OCI-LY7 (cell line): ENCODE data around the gene PALMD. TPM values are rescaled to one million over a fixed set of nuclear protein-coding genes. Genes with fewer than 3 reads are reported as not detected.

Experiments
- BruUV-seq: library from RNA; stranded (reverse); fragments of 400-500 nt; replicated peaks from 2 replicates; lab custom pipeline; 2021; lab: Mats Ljungman, UMichigan
- CTCF ChIA-PET: fragments of 300-600 bp; sonication (Branson Sonifier 250); formaldehyde crosslinking; loops from one replicate; lab custom pipeline; 2022; ENCODE audit warnings: antibody characterized with exemption; ENCODE audit not compliant: unreplicated experiment; lab: Charles Lee
- POLR2A ChIA-PET: fragments of 300-600 bp; sonication (Branson Sonifier 250); formaldehyde crosslinking; loops from one replicate; lab custom pipeline; 2022; ENCODE audit warnings: antibody characterized with exemption; lab: Charles Lee
- DNase-seq: peaks from one replicate; pipeline ENCODE4 v3.0.0-alpha.2; 2015; ENCODE audit warnings: low spot score
- H2AFZ ChIP-seq: fragments of 200-600 bp; sonication (generic), shearing (Covaris generic); 2 replicates; pipeline ENCODE4 v1.6.1; 2014; ENCODE audit warnings: mild to moderate bottlenecking, antibody characterized with exemption, low read length, moderate library complexity
- H3K27ac ChIP-seq: fragments of 200-600 bp; sonication (generic); 2 replicates; pipeline ENCODE4 v1.5.1; 2014; ENCODE audit warnings: mixed run types, low read depth, mild to moderate bottlenecking, moderate library complexity, low read length, inconsistent platforms; ENCODE audit not compliant: poor library complexity, severe bottlenecking
- H3K36me3 ChIP-seq: fragments of 200-600 bp; sonication (generic); 2 replicates; pipeline ENCODE4 v1.6.1; 2014; ENCODE audit warnings: mild to moderate bottlenecking, antibody characterized with exemption, low read length, moderate library complexity, mixed read lengths; ENCODE audit not compliant: insufficient read depth
- H3K4me1 ChIP-seq: fragments of 200-600 bp; sonication (generic); 2 replicates; pipeline ENCODE4 v1.5.1; 2014; ENCODE audit warnings: mild to moderate bottlenecking, low read length; ENCODE audit not compliant: insufficient read depth, poor library complexity, severe bottlenecking
- H3K4me2 ChIP-seq: fragments of 200-600 bp; sonication (generic); 2 replicates; pipeline ENCODE4 v1.6.1; 2014; ENCODE audit warnings: mild to moderate bottlenecking, low read length
- H3K4me3 ChIP-seq: fragments of 200-600 bp; sonication (generic); 2 replicates; pipeline ENCODE4 v1.5.1; 2014; ENCODE audit warnings: mild to moderate bottlenecking, low read depth, low read length; ENCODE audit not compliant: poor library complexity, severe bottlenecking
- H3K79me2 ChIP-seq: fragments of 200-600 bp; sonication (generic); 2 replicates; pipeline ENCODE4 v1.6.1; 2016; ENCODE audit warnings: low read depth, mild to moderate bottlenecking, low read length, moderate library complexity, mixed read lengths; ENCODE audit not compliant: insufficient read depth
- H3K9me2 ChIP-seq: fragments of 200-600 bp; sonication (generic); 2 replicates; pipeline ENCODE4 v1.6.1; 2016; ENCODE audit warnings: mild to moderate bottlenecking, low read length, mixed read lengths; ENCODE audit not compliant: insufficient read depth
- H3K9me3 ChIP-seq: fragments of 200-600 bp; sonication (generic); 2 replicates; pipeline ENCODE4 v1.6.1; 2014; ENCODE audit warnings: mild to moderate bottlenecking, mixed run types, low read length, mixed read lengths
- H4K20me1 ChIP-seq: fragments of 200-600 bp; sonication (generic); 2 replicates; pipeline ENCODE4 v1.6.1; 2014; ENCODE audit warnings: mild to moderate bottlenecking, antibody characterized with exemption, low read length, moderate library complexity, mixed read lengths; ENCODE audit not compliant: insufficient read depth
- CTCF ChIP-seq: fragments of 200-600 bp; sonication (generic); conservative IDR thresholded peaks from 2 replicates; pipeline ENCODE4 v1.5.1; 2014; ENCODE audit warnings: mild to moderate bottlenecking, antibody characterized with exemption, low read length, moderate library complexity, mixed read lengths
- EZH2phosphoT487 ChIP-seq: fragments of 200-600 bp; sonication (generic); IDR thresholded peaks from 2 replicates; pipeline ENCODE4 v1.6.1; 2018; ENCODE audit warnings: low read depth, borderline replicate concordance, mild to moderate bottlenecking, mixed run types, antibody characterized with exemption, low read length, moderate library complexity, mixed read lengths
- intact Hi-C: fragments of 100-400 bp; cut with micrococcal nuclease; formaldehyde crosslinking; loops from one replicate; pipeline ENCODE4 v1.10.0; 2022; ENCODE audit not compliant: unreplicated experiment
- total RNA-seq, 2 experiments: library from RNA; depleted of rRNA in 1 of 2; stranded (reverse); fragments of >200 nt in 1 of 2; shearing (Covaris generic) in 1 of 2; gene quantifications; 2 replicates each; pipeline ENCODE4 v1.2.3, GENCODE V29; 2014 to 2022

Gene PALMD
- total RNA-seq, 2 experiments from 2014 or later, result not detected

GRCh38 chr1:99726407-99726806, 80.5 kb downstream of the PALMD start:
- H3K4me1 ChIP-seq, result no peaks in the 10 kb centered on the region

GRCh38 chr1:99726818-99727217, 80.9 kb downstream of the PALMD start:
- Histone ChIP-seq H2AFZ (no peak overlapping the region), H3K9me3 (no peaks in the 10 kb centered on the region), H3K4me3 (no peak overlapping the region), H3K4me1 (no peaks in the 10 kb centered on the region), H3K4me2 (no peak overlapping the region), H3K9me2 (no peaks in the 10 kb centered on the region), H3K27ac (no peak overlapping the region), H3K36me3 (no peaks in the 10 kb centered on the region), H3K79me2 (no peaks in the 10 kb centered on the region), H4K20me1 (no peaks in the 10 kb centered on the region)
- ChIA-PET POLR2A (no interaction called here), CTCF (no interaction called here)
- no TSS peak for BruUV-seq
- no peak for DNase-seq
- intact Hi-C loops, result no loop called here
- TF ChIP-seq CTCF, result no peak
- TF ChIP-seq EZH2phosphoT487, result no peak

More at GRCh38 chr1:99726407-99726806, 80.5 kb downstream of the PALMD start:
- no TSS peak for BruUV-seq
- H3K4me3 ChIP-seq, result no peak overlapping the region
- H3K79me2 ChIP-seq, result no peaks in the 10 kb centered on the region
- intact Hi-C loops, result no loop called here
- no peak overlapping the region for H3K4me2 ChIP-seq
- H3K9me3 ChIP-seq, result no peaks in the 10 kb centered on the region
- no peaks in the 10 kb centered on the region for H3K9me2 ChIP-seq
- DNase-seq, result no peak
- no peak overlapping the region for H3K27ac ChIP-seq
- CTCF ChIA-PET, result no interaction called here
- H4K20me1 ChIP-seq, result no peaks in the 10 kb centered on the region
- H2AFZ ChIP-seq, result no peak overlapping the region
- TF ChIP-seq CTCF, result no peak
- TF ChIP-seq EZH2phosphoT487, result no peak
- no peaks in the 10 kb centered on the region for H3K36me3 ChIP-seq
- POLR2A ChIA-PET, result no interaction called here

GRCh38 chr1:99727575-99728185, 81.8 kb downstream of the PALMD start:
- intact Hi-C loops, result no loop called here
- H3K4me2 ChIP-seq, result no peak overlapping the region
- H3K9me3 ChIP-seq, result no peaks in the 10 kb centered on the region
- H2AFZ ChIP-seq, result no peak overlapping the region
- ChIA-PET POLR2A (interaction anchor here (0.9 to 1.7 kb wide), 3 partner anchors 12 to 95 kb away, joined by 3 to 4 read pairs (median 3); no protein-coding TSS in a partner anchor), CTCF (no interaction called here)
- TF ChIP-seq EZH2phosphoT487, result no peak
- no peak for TF ChIP-seq CTCF
- no peaks in the 10 kb centered on the region for H3K79me2 ChIP-seq
- H3K27ac ChIP-seq, result no peak overlapping the region
- no peaks in the 10 kb centered on the region for H3K4me1 ChIP-seq
- DNase-seq, result no peak
- no peaks in the 10 kb centered on the region for H3K36me3 ChIP-seq
- no peaks in the 10 kb centered on the region for H4K20me1 ChIP-seq
- H3K9me2 ChIP-seq, result no peaks in the 10 kb centered on the region
- no peak overlapping the region for H3K4me3 ChIP-seq
- BruUV-seq, result no TSS peak
